DOHH2 (cell line): ENCODE results near the gene RRP8.

Source experiments
- H3F3A ChIP-seq: fragments of 200-600 bp; sonication (generic), shearing (Covaris generic); 2 replicates; pipeline ENCODE4 v1.6.0; 2016; ENCODE audit warnings: antibody characterized with exemption, mild to moderate bottlenecking; ENCODE audit not compliant: control insufficient read depth, insufficient read depth
- H3K27ac ChIP-seq: fragments of 200-600 bp; sonication (generic); 2 replicates; pipeline ENCODE4 v1.5.1; 2014; ENCODE audit warnings: low read depth, mild to moderate bottlenecking, low read length, moderate library complexity
- H3K27me3 ChIP-seq: fragments of 200-600 bp; sonication (generic); 2 replicates; pipeline ENCODE4 v1.6.1; 2014; ENCODE audit warnings: mild to moderate bottlenecking, low read length, mixed read lengths; ENCODE audit not compliant: control insufficient read depth
- H3K36me3 ChIP-seq: fragments of 200-600 bp; sonication (generic); 2 replicates; pipeline ENCODE4 v1.6.1; 2014; ENCODE audit warnings: mild to moderate bottlenecking, low read length, moderate library complexity, mixed read lengths; ENCODE audit not compliant: control insufficient read depth
- H3K4me1 ChIP-seq: fragments of 200-600 bp; sonication (generic); 2 replicates; pipeline ENCODE4 v1.6.1; 2014; ENCODE audit warnings: mild to moderate bottlenecking, low read length, mixed read lengths; ENCODE audit not compliant: control insufficient read depth
- H3K4me2 ChIP-seq: fragments of 200-600 bp; sonication (generic); 2 replicates; pipeline ENCODE4 v1.6.0; 2014; ENCODE audit warnings: mild to moderate bottlenecking, low read length, moderate library complexity
- H3K4me3 ChIP-seq: fragments of 200-600 bp; sonication (generic); 2 replicates; pipeline ENCODE4 v1.5.1; 2014; ENCODE audit warnings: mild to moderate bottlenecking, low read length, mixed read lengths
- H3K79me2 ChIP-seq: fragments of 200-600 bp; sonication (generic); 2 replicates; pipeline ENCODE4 v1.6.1; 2014; ENCODE audit warnings: mild to moderate bottlenecking, low read length, mixed read lengths; ENCODE audit not compliant: control insufficient read depth
- H3K9me2 ChIP-seq: fragments of 200-600 bp; sonication (generic); replicated peaks from 2 replicates; pipeline ENCODE4 v1.6.1; 2014; ENCODE audit warnings: mild to moderate bottlenecking, low read length, mixed read lengths; ENCODE audit not compliant: control insufficient read depth
- H3K9me3 ChIP-seq: fragments of 200-600 bp; sonication (generic); 2 replicates; pipeline ENCODE4 v1.6.1; 2014; ENCODE audit warnings: antibody characterized with exemption, low read length, mixed read lengths; ENCODE audit not compliant: control insufficient read depth, insufficient read depth
- H4K20me1 ChIP-seq: fragments of 200-600 bp; sonication (generic); 2 replicates; pipeline ENCODE4 v1.6.0; 2014; ENCODE audit warnings: low read depth, mild to moderate bottlenecking, antibody characterized with exemption, low read length, moderate library complexity; ENCODE audit not compliant: control insufficient read depth, insufficient read depth
- CTCF ChIP-seq: fragments of 200-600 bp; sonication (generic); IDR thresholded peaks from one replicate; pipeline ENCODE4 v1.5.1; 2014; ENCODE audit warnings: antibody characterized with exemption, mild to moderate bottlenecking, low read depth, low read length; ENCODE audit not compliant: poor library complexity, severe bottlenecking
- EZH2phosphoT487 ChIP-seq: fragments of 200-600 bp; sonication (generic); IDR thresholded peaks from 2 replicates; pipeline ENCODE4 v1.6.1; 2017; ENCODE audit warnings: borderline replicate concordance, mild to moderate bottlenecking, antibody characterized with exemption, low read length, moderate library complexity, mixed read lengths

Gene RRP8

GRCh38 chr11:6650980-6651379 lies 47.6 kb upstream of the RRP8 start:
- H3K36me3 ChIP-seq: no peaks in the 10 kb centered on the region
- peaks cover 19% of the 10 kb centered on the region for H3K27me3 ChIP-seq
- H3K79me2 ChIP-seq: no peaks in the 10 kb centered on the region
- no peaks in the 10 kb centered on the region for H3F3A ChIP-seq
- no peak overlapping the region for H3K4me3 ChIP-seq
- TF ChIP-seq CTCF (no peak), EZH2phosphoT487 (no peak)
- H3K4me2 ChIP-seq: no peak overlapping the region
- no peaks in the 10 kb centered on the region for H3K9me3 ChIP-seq
- H3K9me2 ChIP-seq: no peaks in the 10 kb centered on the region
- H3K4me1 ChIP-seq: peaks cover 16% of the 10 kb centered on the region
- H4K20me1 ChIP-seq: no peaks in the 10 kb centered on the region
- H3K27ac ChIP-seq: no peak overlapping the region

GRCh38 chr11:6650104-6650503 lies 46.7 kb upstream of the RRP8 start:
- no peaks in the 10 kb centered on the region for H3K9me3 ChIP-seq
- H3K27ac ChIP-seq: no peak overlapping the region
- H3K36me3 ChIP-seq: no peaks in the 10 kb centered on the region
- H3K9me2 ChIP-seq: no peaks in the 10 kb centered on the region
- TF ChIP-seq EZH2phosphoT487: no peak
- TF ChIP-seq CTCF: no peak
- peaks cover 19% of the 10 kb centered on the region for H3K27me3 ChIP-seq
- H3K79me2 ChIP-seq: no peaks in the 10 kb centered on the region
- H3K4me3 ChIP-seq: no peak overlapping the region
- no peak overlapping the region for H3K4me2 ChIP-seq
- no peaks in the 10 kb centered on the region for H3F3A ChIP-seq
- H3K4me1 ChIP-seq: peaks cover 20% of the 10 kb centered on the region
- H4K20me1 ChIP-seq: no peaks in the 10 kb centered on the region

- H3K4me2 ChIP-seq: no peak overlapping the region
- H3K27me3 ChIP-seq: peaks cover 19% of the 10 kb centered on the region
- no peak overlapping the region for H3K27ac ChIP-seq
- peaks cover 20% of the 10 kb centered on the region for H3K4me1 ChIP-seq
- no peaks in the 10 kb centered on the region for H3K9me2 ChIP-seq
- no peaks in the 10 kb centered on the region for H3K79me2 ChIP-seq
- TF ChIP-seq CTCF: no peak
- TF ChIP-seq EZH2phosphoT487: no peak
- H3K9me3 ChIP-seq: no peaks in the 10 kb centered on the region
- H3K4me3 ChIP-seq: no peak overlapping the region
- no peaks in the 10 kb centered on the region for H3K36me3 ChIP-seq
- H3F3A ChIP-seq: no peaks in the 10 kb centered on the region
- no peaks in the 10 kb centered on the region for H4K20me1 ChIP-seq
These were observed 45.1 kb upstream of the RRP8 start for GRCh38 chr11:6648501-6648900.

GRCh38 chr11:6647836-6648235 lies 44.4 kb upstream of the RRP8 start:
- Histone ChIP-seq H3K4me3 (no peak overlapping the region), H3K4me1 (peaks cover 20% of the 10 kb centered on the region), H3K4me2 (no peak overlapping the region)

More at GRCh38 chr11:6647836-6648235, 44.4 kb upstream of the RRP8 start:
- H3K27ac ChIP-seq: no peak overlapping the region
- H3K79me2 ChIP-seq: no peaks in the 10 kb centered on the region
- H3K36me3 ChIP-seq: no peaks in the 10 kb centered on the region
- H3K27me3 ChIP-seq: peaks cover 17% of the 10 kb centered on the region
- H3F3A ChIP-seq: no peaks in the 10 kb centered on the region
- H4K20me1 ChIP-seq: no peaks in the 10 kb centered on the region
- no peaks in the 10 kb centered on the region for H3K9me2 ChIP-seq
- TF ChIP-seq CTCF: no peak
- H3K9me3 ChIP-seq: no peaks in the 10 kb centered on the region
